ENCODE data around the gene NCK2. TPM values are rescaled to one million over a fixed set of nuclear protein-coding genes. Genes with fewer than 3 reads are reported as not detected.

The NCK2 gene
- total and polyA plus RNA-seq, 2 donors from 2014 or later = 22.8 to 52.9 TPM

GRCh38 chr2:105764059-105764458 is 19.3 kb downstream of the NCK2 start:
- intact Hi-C loops (cut with DNase I) = no loop called here
- no peak for TF ChIP-seq CTCF (IDR thresholded peaks at IDR 0.05; ENCODE audit: borderline replicate concordance, extremely low read depth, insufficient read depth)
- Histone ChIP-seq H3K27ac (ENCODE audit: low read depth in 2 of 2, low read length in 2 of 2) (no peak overlapping the region), H3K9ac (ENCODE audit: low read length in 3 of 3) (no peak overlapping the region), H3K4me1 (ENCODE audit: control insufficient read depth in 2 of 3, insufficient read depth in 2 of 3, low read depth in 1 of 3, low read length in 3 of 3) (peaks cover 0 to 9% (median 6%) of the 10 kb centered on the region in 3 donors), H3K9me3 (ENCODE audit: control insufficient read depth in 2 of 3, insufficient read depth in 1 of 3, low read length in 3 of 3) (no peaks in the 10 kb centered on the region), H3K4me3 (ENCODE audit: low read length in 3 of 3) (no peak overlapping the region), H3K36me3 (ENCODE audit: control insufficient read depth in 2 of 3, insufficient read depth in 3 of 3, low read length in 3 of 3) (no peaks in the 10 kb centered on the region), H3K27me3 (ENCODE audit: control insufficient read depth, insufficient read depth, low read length) (no peaks in the 10 kb centered on the region)
- no peak for FAIRE-seq
- no peak for DNase-seq

- TF ChIP-seq CTCF (IDR thresholded peaks at IDR 0.05; ENCODE audit: borderline replicate concordance, extremely low read depth, insufficient read depth) = no peak
- FAIRE-seq (no peak), DNase-seq (no peak)
- no peak overlapping the region for H3K9ac ChIP-seq (ENCODE audit: low read length in 3 of 3)
- intact Hi-C loops (cut with DNase I) = no loop called here
- H3K9me3 ChIP-seq (ENCODE audit: control insufficient read depth in 2 of 3, insufficient read depth in 1 of 3, low read length in 3 of 3) = no peaks in the 10 kb centered on the region
- no peaks in the 10 kb centered on the region for H3K27me3 ChIP-seq (ENCODE audit: control insufficient read depth, insufficient read depth, low read length)
- no peaks in the 10 kb centered on the region for H3K36me3 ChIP-seq (ENCODE audit: control insufficient read depth in 2 of 3, insufficient read depth in 3 of 3, low read length in 3 of 3)
- peaks cover 0 to 13% (median 6%) of the 10 kb centered on the region in 3 donors for H3K4me1 ChIP-seq (ENCODE audit: control insufficient read depth in 2 of 3, insufficient read depth in 2 of 3, low read depth in 1 of 3, low read length in 3 of 3)
- no peak overlapping the region for H3K4me3 ChIP-seq (ENCODE audit: low read length in 3 of 3)
- H3K27ac ChIP-seq (ENCODE audit: low read depth in 2 of 2, low read length in 2 of 2) = no peak overlapping the region
Observed at GRCh38 chr2:105765415-105766299, 20.9 kb downstream of the NCK2 start.

- Histone ChIP-seq H3K36me3 (ENCODE audit: control insufficient read depth in 2 of 3, insufficient read depth in 3 of 3, low read length in 3 of 3) (no peaks in the 10 kb centered on the region), H3K27me3 (ENCODE audit: control insufficient read depth, insufficient read depth, low read length) (no peaks in the 10 kb centered on the region), H3K4me3 (ENCODE audit: low read length in 3 of 3) (no peak overlapping the region), H3K9ac (ENCODE audit: low read length in 3 of 3) (no peak overlapping the region), H3K4me1 (ENCODE audit: control insufficient read depth in 2 of 3, insufficient read depth in 2 of 3, low read depth in 1 of 3, low read length in 3 of 3) (peaks cover 0 to 13% (median 6%) of the 10 kb centered on the region in 3 donors), H3K9me3 (ENCODE audit: control insufficient read depth in 2 of 3, insufficient read depth in 1 of 3, low read length in 3 of 3) (no peaks in the 10 kb centered on the region), H3K27ac (ENCODE audit: low read depth in 2 of 2, low read length in 2 of 2) (no peak overlapping the region)
- FAIRE-seq (no peak), DNase-seq (no peak)
- no peak for TF ChIP-seq CTCF (IDR thresholded peaks at IDR 0.05; ENCODE audit: borderline replicate concordance, extremely low read depth, insufficient read depth)
- intact Hi-C loops (cut with DNase I) = no loop called here
Observed at GRCh38 chr2:105766300-105766866, 21.7 kb downstream of the NCK2 start.

Data from kidney (tissue), 14 donors.